Glutamatergic neuron (in vitro differentiated cells): ENCODE measurements around the gene COBLL1. TPM values are rescaled to one million over a fixed set of nuclear protein-coding genes. Genes with fewer than 3 reads are reported as not detected.

Experiments used
- DNase-seq: peaks from one replicate; pipeline ENCODE4 v3.0.0; 2022
- H3K27ac Mint-ChIP-seq: one replicate; pipeline ENCODE4 v1.8.0; 2020; ENCODE audit warnings: mild to moderate bottlenecking, mixed read lengths, inconsistent platforms; ENCODE audit not compliant: unreplicated experiment
- H3K27me3 Mint-ChIP-seq: one replicate; pipeline ENCODE4 v1.8.0; 2020; ENCODE audit warnings: mild to moderate bottlenecking, moderate library complexity, mixed read lengths, inconsistent platforms; ENCODE audit not compliant: unreplicated experiment
- H3K36me3 Mint-ChIP-seq: one replicate; pipeline ENCODE4 v1.8.0; 2020; ENCODE audit warnings: mild to moderate bottlenecking, mixed read lengths, inconsistent platforms; ENCODE audit not compliant: unreplicated experiment
- H3K4me1 Mint-ChIP-seq: one replicate; pipeline ENCODE4 v1.8.0; 2020; ENCODE audit warnings: mild to moderate bottlenecking, low read depth, mixed read lengths, inconsistent platforms; ENCODE audit not compliant: unreplicated experiment
- H3K4me3 Mint-ChIP-seq: one replicate; pipeline ENCODE4 v1.8.0; 2020; ENCODE audit warnings: mild to moderate bottlenecking, mixed read lengths, inconsistent platforms; ENCODE audit not compliant: unreplicated experiment
- H3K9me3 Mint-ChIP-seq: one replicate; pipeline ENCODE4 v1.8.0; 2020; ENCODE audit warnings: mild to moderate bottlenecking, moderate library complexity, mixed read lengths, inconsistent platforms; ENCODE audit not compliant: unreplicated experiment
- CTCF ChIP-seq: fragments of 200-600 bp; sonication (generic); IDR thresholded peaks from one replicate; pipeline ENCODE4 v1.5.0; 2021; ENCODE audit not compliant: partially characterized antibody, unreplicated experiment
- total RNA-seq: library from RNA; stranded (reverse); fragmentation: NEBNext Ultra II Directional; extraction: Animal tissue kit (Norgen Biotek cat#: 25700); gene quantifications from one replicate; pipeline ENCODE4 v1.2.1, GENCODE V29; 2021; ENCODE audit not compliant: unreplicated experiment

COBLL1 gene
- total RNA-seq, 1 donor from 2014 or later = 0.91 TPM

GRCh38 chr2:164782323-164782722, 59.3 kb downstream of the COBLL1 start:
- no peak for DNase-seq
- H3K27me3 Mint-ChIP-seq = no peaks in the 10 kb centered on the region
- no peak overlapping the region for H3K4me3 Mint-ChIP-seq
- peaks cover 9% of the 10 kb centered on the region for H3K4me1 Mint-ChIP-seq
- no peak overlapping the region for H3K27ac Mint-ChIP-seq
- peaks cover 2% of the 10 kb centered on the region for H3K9me3 Mint-ChIP-seq
- H3K36me3 Mint-ChIP-seq = no peaks in the 10 kb centered on the region
- TF ChIP-seq CTCF = no peak

DNA sequence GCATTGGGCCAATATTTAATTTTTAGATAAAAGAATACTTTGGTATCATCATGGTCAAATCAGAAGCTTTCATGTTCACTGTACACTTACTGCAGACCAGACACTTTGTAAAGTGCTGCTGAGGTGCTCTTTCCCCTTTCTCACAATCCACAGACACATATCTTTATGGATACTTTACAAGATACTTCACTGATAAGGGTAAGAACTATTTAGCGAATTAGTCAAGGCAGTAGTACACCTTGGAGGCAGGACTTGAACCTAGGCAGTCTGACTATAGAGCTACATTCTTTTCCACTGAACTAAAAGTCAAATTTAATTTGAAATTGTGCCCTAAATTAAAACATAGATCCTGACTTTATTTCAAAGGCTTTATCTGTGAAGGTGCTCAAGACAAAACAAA, 60.2 kb downstream of the COBLL1 start:
- peaks cover 2% of the 10 kb centered on the region for H3K4me1 Mint-ChIP-seq
- TF ChIP-seq CTCF = no peak
- no peak overlapping the region for H3K4me3 Mint-ChIP-seq
- no peaks in the 10 kb centered on the region for H3K27me3 Mint-ChIP-seq
- no peaks in the 10 kb centered on the region for H3K36me3 Mint-ChIP-seq
- no peaks in the 10 kb centered on the region for H3K9me3 Mint-ChIP-seq
- DNase-seq = no peak
- no peak overlapping the region for H3K27ac Mint-ChIP-seq

DNA sequence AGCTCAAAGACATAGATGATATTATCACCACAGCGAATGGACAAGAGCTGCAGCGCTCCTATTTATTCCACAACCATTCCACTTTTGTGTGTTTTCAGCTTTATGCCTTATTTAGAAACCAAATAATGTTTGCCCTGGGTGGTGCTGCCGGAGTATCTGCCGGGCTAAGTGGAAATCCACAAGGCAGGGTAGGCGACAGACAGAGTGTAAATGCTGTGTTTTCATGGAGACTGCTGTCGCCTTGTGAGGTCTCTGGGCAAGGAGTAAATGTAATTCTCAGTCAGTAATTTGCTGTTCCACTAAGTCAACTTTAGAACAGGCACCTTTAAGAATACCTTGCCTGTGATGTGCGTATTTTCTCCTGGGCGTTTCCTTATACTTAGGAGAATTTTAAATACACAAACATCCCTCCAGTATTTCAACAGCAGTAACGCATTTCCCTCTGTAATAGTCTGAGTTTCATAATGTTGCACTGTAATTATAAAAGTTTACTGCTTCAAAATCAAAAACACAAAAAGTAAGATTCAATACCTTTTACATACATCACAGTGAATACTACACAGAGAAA, 60.9 kb downstream of the COBLL1 start:
- no peaks in the 10 kb centered on the region for H3K27me3 Mint-ChIP-seq
- no peaks in the 10 kb centered on the region for H3K36me3 Mint-ChIP-seq
- H3K4me1 Mint-ChIP-seq = no peaks in the 10 kb centered on the region
- H3K4me3 Mint-ChIP-seq = no peak overlapping the region
- no peak for DNase-seq
- H3K27ac Mint-ChIP-seq = no peak overlapping the region
- TF ChIP-seq CTCF = no peak
- H3K9me3 Mint-ChIP-seq = no peaks in the 10 kb centered on the region

DNA sequence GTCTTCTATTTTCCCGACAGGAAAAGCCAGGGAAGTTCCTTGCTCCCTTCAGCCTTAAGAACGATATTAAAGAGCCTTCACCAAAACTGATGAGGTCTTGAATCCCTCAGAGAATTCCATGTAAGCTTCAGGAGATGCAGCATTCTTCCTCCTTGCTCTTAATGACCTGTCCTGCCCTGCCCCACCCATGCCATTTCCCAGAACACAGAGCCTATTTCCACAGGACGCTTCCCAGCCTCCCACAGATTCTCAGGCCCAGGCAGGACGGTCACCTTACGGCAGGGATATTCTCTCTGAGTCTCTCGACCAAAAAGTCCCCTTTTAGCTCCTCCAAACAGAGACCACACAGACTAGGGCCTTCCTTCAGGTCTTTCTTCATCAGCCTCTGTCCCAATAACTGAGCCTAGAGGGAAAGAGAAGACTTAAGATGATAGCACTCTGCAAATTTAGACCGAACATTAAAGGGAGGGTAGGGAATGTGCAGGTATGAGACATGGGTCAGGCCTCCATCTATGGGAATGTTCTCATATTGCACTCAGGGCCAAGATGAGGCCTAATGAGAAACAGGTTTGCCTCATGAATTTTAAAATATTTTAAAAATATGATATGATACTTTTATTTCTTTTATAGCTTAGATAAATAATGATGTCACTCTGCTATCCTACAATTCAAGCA, 62.1 kb downstream of the COBLL1 start:
- H3K27ac Mint-ChIP-seq = no peak overlapping the region
- H3K36me3 Mint-ChIP-seq = no peaks in the 10 kb centered on the region
- TF ChIP-seq CTCF = no peak
- no peaks in the 10 kb centered on the region for H3K9me3 Mint-ChIP-seq
- no peaks in the 10 kb centered on the region for H3K27me3 Mint-ChIP-seq
- no peaks in the 10 kb centered on the region for H3K4me1 Mint-ChIP-seq
- H3K4me3 Mint-ChIP-seq = no peak overlapping the region
- no peak for DNase-seq

GRCh38 chr2:164778723-164779122, 62.9 kb downstream of the COBLL1 start:
- no peak overlapping the region for H3K27ac Mint-ChIP-seq
- H3K4me1 Mint-ChIP-seq = no peaks in the 10 kb centered on the region
- no peak for DNase-seq
- H3K4me3 Mint-ChIP-seq = no peak overlapping the region
- no peaks in the 10 kb centered on the region for H3K27me3 Mint-ChIP-seq
- no peaks in the 10 kb centered on the region for H3K9me3 Mint-ChIP-seq
- no peak for TF ChIP-seq CTCF
- H3K36me3 Mint-ChIP-seq = no peaks in the 10 kb centered on the region
